Activated CD4-positive, alpha-beta memory T cell treated with anti-CD3 and anti-CD28 coated beads, Interleukin-2, amount 10 ng/mL, durations not matched to agents 7 days and 5 days (primary cell): ENCODE measurements around the gene THAP11. TPM values are rescaled to one million over a fixed set of nuclear protein-coding genes. Genes with fewer than 3 reads are reported as not detected.
"Not testable (repeated sequence)": the region's sequence is repeated elsewhere in the genome, so short reads cannot be mapped to it uniquely, and the experiment has no call there.

Experiments used
- CTCF ChIA-PET: fragments of 350-600 bp; sonication (Branson Sonifier 250); formaldehyde crosslinking; loops from one replicate; lab custom pipeline; 2021; ENCODE audit warnings: antibody characterized with exemption, inconsistent platforms; lab: Charles Lee
- POLR2A ChIA-PET: fragments of 350-600 bp; sonication (Branson Sonifier 250); formaldehyde crosslinking; loops from one replicate; lab custom pipeline; 2021; ENCODE audit warnings: antibody characterized with exemption; lab: Charles Lee
- DNase-seq: peaks from one replicate; pipeline ENCODE4 v3.0.0-alpha.2; 2020
- H3K27ac Mint-ChIP-seq: one replicate; pipeline ENCODE4 v1.8.0; 2021; ENCODE audit warnings: mild to moderate bottlenecking, mixed read lengths
- H3K27me3 Mint-ChIP-seq: one replicate; pipeline ENCODE4 v1.8.0; 2021; ENCODE audit warnings: mixed read lengths
- H3K36me3 Mint-ChIP-seq: one replicate; pipeline ENCODE4 v1.8.0; 2021; ENCODE audit warnings: low read depth, mixed read lengths
- H3K4me1 Mint-ChIP-seq: one replicate; pipeline ENCODE4 v1.8.0; 2021; ENCODE audit warnings: mixed read lengths
- H3K4me3 Mint-ChIP-seq: one replicate; pipeline ENCODE4 v1.8.0; 2021; ENCODE audit warnings: mild to moderate bottlenecking, mixed read lengths
- H3K9me3 Mint-ChIP-seq: one replicate; pipeline ENCODE4 v1.8.0; 2021; ENCODE audit warnings: mixed read lengths
- total RNA-seq, 2 experiments: library from RNA; stranded (reverse); gene quantifications; one replicate each; pipeline ENCODE4 v1.2.3, GENCODE V29; 2021

Gene THAP11
- total RNA-seq, 2 experiments from 2014 or later, result 40.6 to 42.3 TPM

DNA sequence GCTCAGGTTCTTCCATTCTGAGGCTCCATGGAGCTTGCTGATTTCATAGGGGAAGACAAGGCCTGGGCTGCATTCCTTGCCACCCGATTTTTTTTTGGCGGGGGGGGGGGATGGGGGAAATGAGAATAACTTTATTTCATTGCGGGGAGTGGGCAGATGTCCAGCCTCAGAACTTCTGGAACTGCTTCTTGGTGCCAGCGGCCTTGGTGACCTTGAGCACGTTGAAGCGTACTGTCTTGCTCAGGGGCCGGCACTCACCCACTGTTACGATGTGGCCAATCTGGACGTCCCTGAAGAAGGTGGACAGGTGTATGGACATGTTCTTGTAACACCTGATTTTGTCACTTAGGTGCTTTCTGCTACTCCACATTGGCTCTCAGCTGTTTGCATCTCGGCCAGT is 13.7 kb downstream of the THAP11 start:
- no peak for DNase-seq
- H3K36me3 Mint-ChIP-seq, result peaks cover 8% of the 10 kb centered on the region
- H3K27me3 Mint-ChIP-seq, result no peaks in the 10 kb centered on the region
- H3K4me3 Mint-ChIP-seq, result no peak overlapping the region
- no peaks in the 10 kb centered on the region for H3K9me3 Mint-ChIP-seq
- H3K27ac Mint-ChIP-seq, result no peak overlapping the region
- ChIA-PET CTCF (no interaction called here), POLR2A (interaction anchor here (0.9 to 1.2 kb wide), 2 partner anchors 16 to 17 kb away, joined by 3 read pairs; partner anchors contain the start of gene EDC4)
- peaks cover 29% of the 10 kb centered on the region for H3K4me1 Mint-ChIP-seq

DNA sequence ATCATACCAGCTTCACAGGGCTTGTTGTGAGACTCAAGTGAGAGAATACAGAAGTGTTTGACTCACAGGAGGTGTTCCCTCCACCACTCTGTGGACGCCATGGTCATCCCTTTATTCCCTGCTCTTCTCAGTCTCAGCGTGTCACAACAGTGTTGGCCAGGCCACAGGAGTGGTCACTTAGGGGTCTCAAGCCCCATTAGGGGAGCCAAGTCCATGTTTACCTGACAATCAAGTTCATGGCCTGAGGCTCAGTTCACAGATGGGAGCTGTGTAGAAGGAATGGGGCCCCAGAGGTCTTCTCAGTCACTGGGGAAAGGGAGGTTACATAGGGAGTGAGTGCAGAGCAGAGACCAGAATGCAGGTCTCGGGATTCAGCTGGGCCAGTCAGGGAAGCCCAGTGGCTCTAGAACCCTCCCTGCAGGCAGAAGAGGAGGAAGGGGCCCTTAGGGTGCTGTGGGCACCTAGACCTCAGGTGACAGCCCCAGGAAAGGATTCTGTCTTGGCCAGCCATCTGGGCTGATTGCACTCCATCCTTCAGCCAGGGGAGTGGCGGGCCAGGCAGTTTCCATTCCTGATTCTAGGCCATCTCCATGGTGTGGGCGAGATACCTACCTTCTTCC is 14.9 kb downstream of the THAP11 start:
- peak overlapping the region; percentile 42 for H3K27ac Mint-ChIP-seq

DNA sequence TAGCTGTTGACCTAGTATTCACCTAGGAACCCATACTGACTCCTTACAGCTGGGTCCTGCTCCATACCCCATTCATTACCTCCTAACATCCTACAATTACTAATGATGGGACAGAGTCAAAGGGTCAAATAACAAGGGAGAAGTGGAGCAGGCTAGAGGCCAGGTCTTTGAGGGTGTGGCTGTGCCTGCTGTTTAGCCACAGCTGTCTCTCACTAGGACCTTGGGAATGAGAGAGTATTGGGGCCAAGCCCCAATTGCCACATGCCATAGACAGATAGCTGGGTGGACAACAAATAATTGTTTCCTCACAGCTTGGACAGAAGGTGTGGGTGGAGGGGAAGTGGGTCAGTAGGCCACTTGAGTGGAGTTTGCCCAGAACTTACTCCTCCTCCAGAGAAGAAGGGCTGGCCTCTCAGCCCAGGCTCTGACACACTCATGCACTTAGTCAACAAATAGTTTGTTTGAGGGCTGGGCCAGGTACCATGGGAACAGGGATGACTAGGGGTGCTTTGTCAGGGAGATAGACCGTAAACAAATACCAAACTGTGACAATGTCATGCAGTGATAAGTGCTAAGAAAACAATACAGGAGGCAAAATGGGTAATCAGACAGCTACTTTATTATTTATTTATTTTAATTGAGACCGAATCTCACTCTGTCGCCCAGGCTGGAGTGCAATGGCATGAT is 15.6 kb downstream of the THAP11 start:
- DNase-seq, result peak; percentile 26
- Mint-ChIP-seq H3K4me1 (peaks cover 42% of the 10 kb centered on the region), H3K9me3 (no peaks in the 10 kb centered on the region), H3K27me3 (no peaks in the 10 kb centered on the region), H3K27ac (peak overlapping the region; percentile 38), H3K36me3 (peaks cover 12% of the 10 kb centered on the region), H3K4me3 (no peak overlapping the region)
- ChIA-PET POLR2A (interaction anchor here (0.6 to 1.6 kb wide), 4 partner anchors 10 to 25 kb away, joined by 3 to 4 read pairs (median 4); partner anchors contain the start of gene CENPT), CTCF (interaction anchor here (1.9 kb wide), 1 partner anchor 41 kb away, joined by 5 read pairs; no protein-coding TSS in a partner anchor)

More for the DNA sequence above, 14.9 kb downstream of the THAP11 start:
- no peak for DNase-seq
- peaks cover 39% of the 10 kb centered on the region for H3K4me1 Mint-ChIP-seq
- no peaks in the 10 kb centered on the region for H3K9me3 Mint-ChIP-seq
- CTCF ChIA-PET, result interaction anchor here (1.9 kb wide), 1 partner anchor 41 kb away, joined by 5 read pairs; no protein-coding TSS in a partner anchor
- no peak overlapping the region for H3K4me3 Mint-ChIP-seq
- peaks cover 12% of the 10 kb centered on the region for H3K36me3 Mint-ChIP-seq
- no peaks in the 10 kb centered on the region for H3K27me3 Mint-ChIP-seq
- POLR2A ChIA-PET, result interaction anchor here (1.2 to 1.6 kb wide), 3 partner anchors 15 to 25 kb away, joined by 3 to 4 read pairs (median 4); no protein-coding TSS in a partner anchor

DNA sequence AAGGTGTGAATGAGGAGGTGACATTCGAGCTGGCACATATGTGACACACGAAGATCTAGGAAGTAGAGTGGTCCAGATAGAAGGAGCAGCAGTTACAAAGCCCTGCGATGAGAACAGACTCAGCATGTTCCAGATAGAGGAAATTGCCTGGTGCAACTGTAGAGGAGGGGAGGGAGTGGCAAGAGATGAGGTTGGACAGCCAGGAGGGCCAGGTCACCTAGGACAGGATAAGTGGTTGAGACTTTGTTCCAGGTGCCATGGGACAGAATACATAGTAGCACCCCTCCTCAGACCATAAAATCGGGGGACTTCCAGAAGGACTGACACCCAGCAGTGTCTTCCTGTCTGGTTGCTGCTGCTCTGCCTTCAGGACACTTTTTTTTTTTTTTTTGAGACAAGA is 16.4 kb downstream of the THAP11 start:
- H3K36me3 Mint-ChIP-seq, result peaks cover 12% of the 10 kb centered on the region
- H3K4me3 Mint-ChIP-seq, result no peak overlapping the region
- peak overlapping the region; percentile 64 for H3K27ac Mint-ChIP-seq
- peaks cover 42% of the 10 kb centered on the region for H3K4me1 Mint-ChIP-seq
- POLR2A ChIA-PET, result interaction anchor here (1.5 kb wide), 1 partner anchor 24 kb away, joined by 4 read pairs; no protein-coding TSS in a partner anchor
- no peak for DNase-seq
- CTCF ChIA-PET, result interaction anchor here (0.6 kb wide), 1 partner anchor 183 kb away, joined by 4 read pairs; no protein-coding TSS in a partner anchor
- no peaks in the 10 kb centered on the region for H3K27me3 Mint-ChIP-seq
- no peaks in the 10 kb centered on the region for H3K9me3 Mint-ChIP-seq

DNA sequence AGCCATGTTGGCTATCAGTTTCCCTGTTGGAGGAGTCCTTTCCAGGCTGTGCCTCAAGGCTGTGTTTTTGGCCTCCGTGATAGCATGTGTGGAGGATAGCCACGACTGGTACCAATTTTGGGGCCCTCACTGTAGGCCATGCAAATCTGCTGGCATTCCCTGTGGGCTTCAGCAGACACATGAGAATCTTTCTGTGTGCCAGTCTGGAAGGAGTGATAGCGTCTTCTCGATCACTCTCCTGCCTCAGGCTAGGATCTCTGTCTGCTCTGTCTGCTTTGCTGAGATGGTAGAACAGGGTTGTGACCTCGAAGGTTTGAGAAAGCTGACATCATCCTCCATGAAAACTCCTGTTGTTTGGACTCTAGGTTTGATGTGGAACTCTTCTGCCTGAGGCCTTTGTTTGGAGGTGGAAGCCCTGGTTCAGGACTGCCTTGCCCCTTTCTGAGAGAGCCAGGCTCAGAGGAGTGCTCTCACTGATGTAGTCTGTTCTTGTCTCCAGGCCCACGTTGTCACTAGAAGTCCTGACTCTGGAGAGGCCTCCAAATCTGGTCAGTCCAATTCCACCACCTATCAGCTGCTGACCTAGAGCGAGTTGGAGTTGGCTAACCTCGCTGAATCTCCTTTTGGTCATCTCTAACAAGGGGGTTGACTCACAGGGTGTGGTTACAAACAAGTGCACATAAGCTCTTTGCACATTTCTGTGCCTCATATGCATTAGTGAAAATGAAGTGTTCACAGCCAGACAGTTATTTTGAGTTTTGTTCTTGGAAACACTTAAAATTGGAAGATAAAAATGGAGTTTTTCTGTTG is 18.7 kb downstream of the THAP11 start:
- Mint-ChIP-seq H3K4me3 (no peak overlapping the region), H3K4me1 (peaks cover 37% of the 10 kb centered on the region), H3K27ac (peak overlapping the region; percentile 44), H3K9me3 (no peaks in the 10 kb centered on the region), H3K27me3 (no peaks in the 10 kb centered on the region), H3K36me3 (peaks cover 17% of the 10 kb centered on the region)
- POLR2A ChIA-PET, result interaction anchor here (1.9 kb wide), 1 partner anchor 13 kb away, joined by 5 read pairs; the partner anchor contains the start of gene EDC4
- DNase-seq, result no peak
- CTCF ChIA-PET, result interaction anchor here (1.0 to 3.6 kb wide), 3 partner anchors 20 to 45 kb away, joined by 3 to 19 read pairs (median 3); partner anchors contain the start of gene NRN1L

DNA sequence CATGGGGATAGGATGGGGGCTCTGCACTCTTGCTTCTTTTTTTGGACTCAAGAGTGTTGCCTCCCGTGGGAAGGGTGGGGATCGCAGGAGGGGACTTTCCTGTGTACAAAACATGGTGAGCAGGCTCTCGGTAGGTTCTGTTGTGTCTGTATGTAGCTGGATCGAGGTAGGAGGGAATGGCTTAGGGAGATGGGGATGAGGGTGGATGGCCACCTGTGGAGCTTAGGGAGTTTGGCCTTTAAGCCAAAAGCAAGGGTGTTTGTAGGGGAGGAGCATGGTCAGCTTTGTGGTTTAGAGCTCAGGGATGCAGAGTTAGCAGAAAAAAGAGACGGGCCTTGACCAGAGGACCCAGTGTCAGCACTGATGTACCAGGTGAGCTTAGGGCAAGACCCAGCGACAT is 19.8 kb downstream of the THAP11 start:
- CTCF ChIA-PET, result interaction anchor here (0.6 to 3.6 kb wide), 3 partner anchors 22 to 254 kb away, joined by 3 to 19 read pairs (median 3); no protein-coding TSS in a partner anchor
- no peaks in the 10 kb centered on the region for H3K27me3 Mint-ChIP-seq
- peaks cover 34% of the 10 kb centered on the region for H3K4me1 Mint-ChIP-seq
- H3K36me3 Mint-ChIP-seq, result peaks cover 18% of the 10 kb centered on the region
- H3K9me3 Mint-ChIP-seq, result no peaks in the 10 kb centered on the region
- no peak overlapping the region for H3K27ac Mint-ChIP-seq
- no peak for DNase-seq
- POLR2A ChIA-PET, result interaction anchor here (0.6 to 1.9 kb wide), 6 partner anchors 10 to 142 kb away, joined by 3 to 5 read pairs (median 4); partner anchors contain the start of genes EDC4 and GFOD2
- no peak overlapping the region for H3K4me3 Mint-ChIP-seq

DNA sequence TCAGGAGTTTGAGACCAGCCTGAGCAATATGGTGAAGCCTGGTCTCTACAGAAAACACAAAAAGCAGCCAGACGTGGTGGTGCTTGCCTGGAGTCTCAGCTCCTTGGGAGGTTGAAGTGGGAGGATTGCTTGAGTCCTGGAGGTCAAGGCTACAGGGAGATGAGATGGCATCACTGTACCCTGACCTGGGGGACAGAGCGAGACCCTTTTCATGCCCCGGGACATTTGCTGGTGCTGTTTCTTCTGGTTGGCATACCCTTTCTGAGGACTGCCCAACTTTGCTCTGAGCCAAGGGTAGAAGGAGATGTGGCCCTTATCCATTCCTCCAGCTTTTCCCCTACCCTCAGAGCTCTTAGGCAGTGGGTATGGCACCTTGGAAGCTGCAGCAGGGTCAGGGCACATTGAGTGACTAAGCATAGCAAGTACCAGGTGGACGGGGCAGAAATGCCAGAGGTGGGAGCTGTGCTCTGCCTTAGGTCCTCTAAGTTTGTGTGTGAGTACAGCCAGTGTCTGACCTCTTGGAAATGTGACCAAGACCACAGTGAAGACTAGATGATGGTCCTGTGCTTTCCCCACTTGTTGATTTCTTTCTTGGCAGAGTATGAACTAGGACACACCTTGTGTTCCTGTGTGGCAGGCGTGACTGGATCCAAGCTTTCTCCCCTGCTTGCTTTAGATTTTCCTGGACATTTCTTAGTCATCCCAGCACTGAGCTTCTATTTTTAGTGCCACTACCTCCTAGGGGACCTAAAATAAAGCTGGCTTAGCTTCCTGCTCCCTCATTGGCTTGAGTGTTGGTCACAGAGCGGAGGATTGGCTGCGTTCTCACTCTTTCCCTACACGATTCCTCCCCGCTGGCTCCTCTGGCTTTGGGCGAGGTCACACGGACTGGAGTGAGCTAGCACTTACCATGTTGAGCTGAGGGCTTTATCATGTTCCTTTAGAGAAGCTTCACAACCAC is 20.8 kb downstream of the THAP11 start:
- H3K27ac Mint-ChIP-seq, result no peak overlapping the region
- H3K27me3 Mint-ChIP-seq, result no peaks in the 10 kb centered on the region
- H3K4me1 Mint-ChIP-seq, result peaks cover 24% of the 10 kb centered on the region
- DNase-seq, result no peak
- ChIA-PET POLR2A (interaction anchor here (1.1 to 1.3 kb wide), 3 partner anchors 9 to 143 kb away, joined by 3 to 5 read pairs (median 4); partner anchors contain the start of gene GFOD2), CTCF (interaction anchor here (0.8 to 3.6 kb wide), 4 partner anchors 21 to 47 kb away, joined by 3 to 19 read pairs (median 3); no protein-coding TSS in a partner anchor)
- H3K4me3 Mint-ChIP-seq, result no peak overlapping the region
- peaks cover 20% of the 10 kb centered on the region for H3K36me3 Mint-ChIP-seq
- no peaks in the 10 kb centered on the region for H3K9me3 Mint-ChIP-seq

DNA sequence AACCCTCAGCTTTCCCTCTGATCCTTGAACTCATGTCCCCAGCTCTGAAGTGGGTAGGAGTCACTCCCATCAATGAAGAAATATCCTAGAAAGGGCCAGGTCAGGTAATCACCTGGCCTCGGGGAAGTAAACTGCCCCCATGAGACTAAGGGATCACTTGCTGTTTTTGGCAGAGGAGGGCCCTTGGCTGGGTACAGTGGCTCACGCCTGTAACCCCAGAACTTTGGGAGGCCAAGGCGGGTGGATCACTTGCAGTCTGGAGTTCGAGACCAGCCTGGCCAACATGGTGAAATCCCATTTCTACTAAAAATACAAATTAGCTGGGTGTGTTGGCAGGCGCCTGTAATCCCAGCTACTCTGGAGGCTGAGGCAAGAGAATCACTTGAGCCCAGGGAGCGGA is 21.9 kb downstream of the THAP11 start:
- H3K27ac Mint-ChIP-seq, DNase-seq, H3K27me3 Mint-ChIP-seq, POLR2A ChIA-PET, H3K4me3 Mint-ChIP-seq, H3K9me3 Mint-ChIP-seq: not testable (repeated sequence)
- CTCF ChIA-PET, result interaction anchor here (0.7 kb wide), 1 partner anchor 618 kb away, joined by 3 read pairs; no protein-coding TSS in a partner anchor
- Mint-ChIP-seq H3K36me3 (peaks cover 17% of the 10 kb centered on the region), H3K4me1 (peaks cover 15% of the 10 kb centered on the region)

DNA sequence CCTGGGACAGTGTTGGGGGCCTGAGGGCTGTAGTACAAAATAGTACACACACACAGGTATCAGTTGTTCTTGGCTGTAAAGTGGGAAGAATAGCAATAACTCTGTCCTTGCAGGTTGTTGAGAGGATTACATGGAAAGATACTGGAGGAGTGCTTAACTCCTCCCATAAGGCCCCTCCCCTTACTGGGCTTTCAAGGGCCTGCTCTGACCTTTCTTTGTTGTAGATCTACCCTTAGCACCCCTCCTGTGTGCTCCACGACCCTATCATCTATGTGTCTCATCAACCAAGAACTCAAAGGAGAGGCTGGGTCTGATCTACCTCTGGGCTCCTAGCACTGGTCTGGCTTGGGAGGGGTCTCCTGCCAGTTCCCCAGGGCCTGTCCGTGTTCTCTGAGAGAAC is 22.5 kb downstream of the THAP11 start:
- peaks cover 17% of the 10 kb centered on the region for H3K36me3 Mint-ChIP-seq
- H3K4me3 Mint-ChIP-seq, result no peak overlapping the region
- H3K27ac Mint-ChIP-seq, result peak overlapping the region; percentile 35
- no peak for DNase-seq
- H3K27me3 Mint-ChIP-seq, result no peaks in the 10 kb centered on the region
- peaks cover 15% of the 10 kb centered on the region for H3K4me1 Mint-ChIP-seq
- ChIA-PET CTCF (interaction anchor here (1.2 to 3.4 kb wide), 2 partner anchors 49 to 50 kb away, joined by 3 to 29 read pairs; no protein-coding TSS in a partner anchor), POLR2A (interaction anchor here (1.0 kb wide), 1 partner anchor 71 kb away, joined by 3 read pairs; no protein-coding TSS in a partner anchor)
- H3K9me3 Mint-ChIP-seq, result no peaks in the 10 kb centered on the region

DNA sequence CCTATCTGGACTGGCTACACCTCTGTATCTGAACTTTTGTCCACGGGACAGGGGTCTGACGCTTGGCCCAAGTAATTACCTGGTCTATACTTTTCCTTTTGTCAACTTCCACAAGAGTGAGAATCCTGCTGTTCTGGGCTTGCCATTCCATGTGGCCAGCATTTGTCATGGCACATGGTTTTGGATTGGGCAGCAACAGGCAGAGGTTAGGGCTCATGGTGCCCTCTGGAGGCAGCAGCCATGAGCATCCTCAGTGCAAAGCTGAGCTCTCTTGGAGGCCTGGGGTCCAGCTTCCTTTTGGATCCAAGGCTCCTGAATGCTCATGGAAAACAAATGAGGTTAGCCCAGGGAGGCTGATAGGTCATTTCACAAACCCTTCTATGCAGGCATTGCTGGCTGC is 23.2 kb downstream of the THAP11 start:
- peaks cover 20% of the 10 kb centered on the region for H3K36me3 Mint-ChIP-seq
- no peak overlapping the region for H3K4me3 Mint-ChIP-seq
- H3K27ac Mint-ChIP-seq, result no peak overlapping the region
- peak; percentile 29 for DNase-seq
- no peaks in the 10 kb centered on the region for H3K27me3 Mint-ChIP-seq
- CTCF ChIA-PET, result interaction anchor here (1.0 to 3.4 kb wide), 8 partner anchors 18 to 193 kb away, joined by 3 to 29 read pairs (median 4); partner anchors contain the start of genes RANBP10 and TSNAXIP1
- POLR2A ChIA-PET, result interaction anchor here (0.8 to 1.0 kb wide), 2 partner anchors 49 to 70 kb away, joined by 3 read pairs; no protein-coding TSS in a partner anchor
- no peaks in the 10 kb centered on the region for H3K9me3 Mint-ChIP-seq
- H3K4me1 Mint-ChIP-seq, result peaks cover 15% of the 10 kb centered on the region

DNA sequence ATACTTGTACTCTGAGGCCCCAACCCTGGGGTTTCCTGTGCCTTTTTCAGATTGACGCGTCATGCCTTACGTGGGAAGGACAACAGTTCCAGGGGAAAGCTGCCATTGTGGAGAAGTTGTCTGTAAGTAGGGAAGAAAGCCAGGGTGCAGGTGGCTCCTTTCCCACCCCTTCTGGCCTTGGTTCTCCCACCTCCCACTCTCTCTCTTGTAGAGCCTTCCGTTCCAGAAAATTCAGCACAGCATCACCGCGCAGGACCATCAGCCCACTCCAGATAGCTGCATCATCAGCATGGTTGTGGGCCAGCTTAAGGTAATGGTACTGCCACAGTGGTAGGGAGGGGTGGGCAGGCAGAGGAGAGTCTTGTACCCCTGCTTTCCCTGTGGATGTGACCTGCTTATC is 26.2 kb downstream of the THAP11 start:
- CTCF ChIA-PET, result interaction anchor here (2.1 kb wide), 1 partner anchor 52 kb away, joined by 7 read pairs; no protein-coding TSS in a partner anchor
- peaks cover 7% of the 10 kb centered on the region for H3K4me1 Mint-ChIP-seq
- peaks cover 24% of the 10 kb centered on the region for H3K36me3 Mint-ChIP-seq
- H3K27ac Mint-ChIP-seq, result no peak overlapping the region
- DNase-seq, result no peak
- H3K9me3 Mint-ChIP-seq, result no peaks in the 10 kb centered on the region
- H3K27me3 Mint-ChIP-seq, result no peaks in the 10 kb centered on the region
- no peak overlapping the region for H3K4me3 Mint-ChIP-seq
- POLR2A ChIA-PET, result no interaction called here
